ENCODE measurements around the gene FCHSD1.

DNA sequence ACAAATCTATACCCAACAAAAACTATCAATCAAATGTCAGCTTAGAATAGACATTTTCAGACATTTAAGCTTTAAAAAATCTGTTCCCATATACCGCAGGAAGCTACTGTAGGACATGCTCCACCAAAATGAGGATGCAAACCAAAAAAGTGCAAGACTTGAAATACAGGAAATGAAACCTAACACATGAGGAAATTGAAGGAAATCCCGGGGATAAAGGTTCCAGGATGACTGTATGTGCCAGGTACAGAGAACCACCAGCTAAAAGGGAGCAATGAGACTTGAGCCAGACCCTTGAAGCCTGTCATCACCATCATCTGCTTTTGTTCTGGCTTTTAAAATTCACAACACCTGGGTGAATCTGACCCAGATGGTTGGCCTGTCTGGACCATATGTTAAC, 53.8 kb downstream of the FCHSD1 start:
- no peak for TF ChIP-seq POLR2A (IDR thresholded peaks at IDR 0.05)
- no peak for TF ChIP-seq CTCF (IDR thresholded peaks at IDR 0.05)
